Endothelial cell (in vitro differentiated cells): ENCODE results near the gene SPATA24. TPM values are rescaled to one million over a fixed set of nuclear protein-coding genes. Genes with fewer than 3 reads are reported as not detected.

Experiments
- DNase-seq: peaks from one replicate; pipeline ENCODE4 v3.0.0; 2021; ENCODE audit warnings: low spot score
- H3K27ac Mint-ChIP-seq: one replicate; pipeline ENCODE4 v1.8.0; 2021; ENCODE audit warnings: mixed read lengths, inconsistent platforms; ENCODE audit not compliant: unreplicated experiment
- H3K27me3 Mint-ChIP-seq: one replicate; pipeline ENCODE4 v1.8.0; 2021; ENCODE audit warnings: mild to moderate bottlenecking, moderate library complexity, mixed read lengths, inconsistent platforms; ENCODE audit not compliant: unreplicated experiment
- H3K36me3 Mint-ChIP-seq: one replicate; pipeline ENCODE4 v1.8.0; 2021; ENCODE audit warnings: mild to moderate bottlenecking, low read depth, mixed read lengths, inconsistent platforms; ENCODE audit not compliant: unreplicated experiment
- H3K4me1 Mint-ChIP-seq: one replicate; pipeline ENCODE4 v1.8.0; 2021; ENCODE audit warnings: mild to moderate bottlenecking, mixed read lengths, inconsistent platforms; ENCODE audit not compliant: unreplicated experiment
- H3K4me3 Mint-ChIP-seq: one replicate; pipeline ENCODE4 v1.8.0; 2021; ENCODE audit warnings: mild to moderate bottlenecking, mixed read lengths, inconsistent platforms; ENCODE audit not compliant: unreplicated experiment
- H3K9me3 Mint-ChIP-seq: one replicate; pipeline ENCODE4 v1.8.0; 2021; ENCODE audit warnings: mixed read lengths, inconsistent platforms; ENCODE audit not compliant: unreplicated experiment
- CTCF ChIP-seq: fragments of 200-600 bp; sonication (generic); IDR thresholded peaks from one replicate; pipeline ENCODE4 v1.5.0; 2021; ENCODE audit warnings: antibody characterized with exemption; ENCODE audit not compliant: unreplicated experiment
- total RNA-seq: library from RNA; stranded (reverse); fragmentation: NEBNext Ultra II Directional; extraction: Animal tissue kit (Norgen Biotek cat#: 25700); gene quantifications from one replicate; pipeline ENCODE4 v1.2.1, GENCODE V29; 2021; ENCODE audit not compliant: unreplicated experiment

The SPATA24 gene
- total RNA-seq, 1 donor from 2014 or later: 7.6 TPM

GRCh38 chr5:139406963-139407362, 3.1 kb upstream of the SPATA24 start:
- Mint-ChIP-seq H3K9me3 (no peaks in the 10 kb centered on the region), H3K4me1 (peaks cover 23% of the 10 kb centered on the region), H3K27ac (no peak overlapping the region), H3K4me3 (no peak overlapping the region), H3K36me3 (peaks cover 9% of the 10 kb centered on the region), H3K27me3 (peaks cover 6% of the 10 kb centered on the region)
- no peak for TF ChIP-seq CTCF
- DNase-seq: no peak

- TF ChIP-seq CTCF: no peak
- Mint-ChIP-seq H3K4me1 (peaks cover 23% of the 10 kb centered on the region), H3K4me3 (peak overlapping the region; percentile 60), H3K9me3 (no peaks in the 10 kb centered on the region), H3K27ac (peak overlapping the region; percentile 99), H3K27me3 (peaks cover 6% of the 10 kb centered on the region), H3K36me3 (peaks cover 1% of the 10 kb centered on the region)
- no peak for DNase-seq
Observed at GRCh38 chr5:139404484-139404840, 573 bp upstream of the SPATA24 start.

GRCh38 chr5:139403418-139403786, 487 bp downstream of the SPATA24 start:
- DNase-seq: no peak
- H3K27me3 Mint-ChIP-seq: peaks cover 6% of the 10 kb centered on the region
- peak overlapping the region; percentile 99 for H3K27ac Mint-ChIP-seq
- peak overlapping the region; percentile 90 for H3K4me3 Mint-ChIP-seq
- H3K36me3 Mint-ChIP-seq: peaks cover 6% of the 10 kb centered on the region
- peaks cover 23% of the 10 kb centered on the region for H3K4me1 Mint-ChIP-seq
- TF ChIP-seq CTCF: no peak
- H3K9me3 Mint-ChIP-seq: no peaks in the 10 kb centered on the region

GRCh38 chr5:139402561-139403158, 1.2 kb downstream of the SPATA24 start:
- Mint-ChIP-seq H3K36me3 (peaks cover 6% of the 10 kb centered on the region), H3K9me3 (no peaks in the 10 kb centered on the region), H3K4me1 (peaks cover 23% of the 10 kb centered on the region), H3K27me3 (peaks cover 6% of the 10 kb centered on the region), H3K27ac (peak overlapping the region; percentile 55), H3K4me3 (peak overlapping the region; percentile 90)
- peak; percentile 38 for TF ChIP-seq CTCF
- peak; percentile 51 for DNase-seq

GRCh38 chr5:139401546-139401945, 2.3 kb downstream of the SPATA24 start:
- Mint-ChIP-seq H3K36me3 (peaks cover 6% of the 10 kb centered on the region), H3K27ac (no peak overlapping the region), H3K9me3 (no peaks in the 10 kb centered on the region), H3K4me3 (no peak overlapping the region), H3K27me3 (peaks cover 9% of the 10 kb centered on the region), H3K4me1 (peaks cover 31% of the 10 kb centered on the region)
- DNase-seq: no peak
- no peak for TF ChIP-seq CTCF
